Lung (tissue), 12 donors: ENCODE data around the gene ZG16. TPM values are rescaled to one million over a fixed set of nuclear protein-coding genes. Genes with fewer than 3 reads are reported as not detected.
A peak's percentile ranks its signal among the peaks of the same experiment; 100 is the strongest.

Experiments
- ATAC-seq: fragments of 200-7000 bp; cut with Tn5 transposase; one replicate; pipeline ENCODE4 v1.9.1; 2020; ENCODE audit warnings: moderate number of reproducible peaks; ENCODE audit not compliant: insufficient read depth, low FRiP score
- DNase-seq, 3 donors: peaks; one replicate each; pipeline ENCODE4 v3.0.0-alpha.2; 2013 to 2017
- H3K27ac ChIP-seq, 2 donors: one replicate each; pipeline ENCODE4 v1.5.1; 2013; ENCODE audit warnings: mild to moderate bottlenecking in 2 of 2, moderate library complexity in 2 of 2, control low read depth in 1 of 2, inconsistent platforms in 1 of 2, low read depth in 1 of 2, low read length in 1 of 2
- H3K27me3 ChIP-seq, 3 donors: one replicate each; pipeline ENCODE4 v1.5.1; 2013; ENCODE audit warnings: low read length in 2 of 3; ENCODE audit not compliant: control insufficient read depth in 3 of 3, insufficient read depth in 3 of 3
- H3K36me3 ChIP-seq, 4 donors: one replicate each; pipeline ENCODE4 v1.5.1; 2013; ENCODE audit warnings: low read length in 4 of 4, mild to moderate bottlenecking in 1 of 4, moderate library complexity in 1 of 4; ENCODE audit not compliant: control insufficient read depth in 4 of 4, insufficient read depth in 4 of 4
- H3K4me1 ChIP-seq, 5 donors: one replicate each; pipeline ENCODE4 v1.5.1; 2013; ENCODE audit warnings: low read length in 5 of 5, mild to moderate bottlenecking in 2 of 5, moderate library complexity in 1 of 5; ENCODE audit not compliant: control insufficient read depth in 5 of 5, insufficient read depth in 5 of 5
- H3K4me3 ChIP-seq: one replicate; pipeline ENCODE4 v1.5.1; 2013; ENCODE audit warnings: mild to moderate bottlenecking, control low read depth, moderate library complexity
- H3K9ac ChIP-seq, 2 donors: one replicate each; pipeline ENCODE4 v1.5.1; 2013; ENCODE audit warnings: low read length in 2 of 2, control low read depth in 1 of 2; ENCODE audit not compliant: insufficient read depth in 1 of 2
- H3K9me3 ChIP-seq, 4 donors: one replicate each; pipeline ENCODE4 v1.5.1; 2013; ENCODE audit warnings: low read length in 3 of 4, mild to moderate bottlenecking in 1 of 4, moderate library complexity in 1 of 4; ENCODE audit not compliant: control insufficient read depth in 4 of 4, insufficient read depth in 3 of 4
- CTCF ChIP-seq: IDR thresholded peaks from 2 replicates; pipeline ENCODE4 v1.5.1; 2012; ENCODE audit warnings: mild to moderate bottlenecking; ENCODE audit errors: control extremely low read depth, extremely low read depth
- WGBS, 2 donors: extraction: QIAGEN DNeasy Blood & Tissue Kit; methylation state at CpG; one replicate each; pipeline ENCODE4 v1.1.7; 2013; 5-methylcytosine and 5-hydroxymethylcytosine counted together
- polyA plus RNA-seq, 2 donors: library from polyadenylated mRNA; stranded (reverse); fragments of 200-250 nt; gene quantifications; one replicate each; pipeline ENCODE4 v1.2.1, GENCODE V29; 2013
- total RNA-seq, 2 donors: library from RNA; depleted of rRNA in 1 of 2; stranded (reverse); fragments of >200 nt in 1 of 2; gene quantifications; one replicate each; pipeline ENCODE4 v1.2.1, GENCODE V29; 2014 to 2021
- donor health status: control.
- donor health status: control.
- donor health status: Bipolar disorder and iron deficiency.
- donor health status: healthy.
- donor health status: DM: yes; HTN: yes; CAD: no.

Gene ZG16
- total and polyA plus RNA-seq, 4 donors = 0.01 to 0.06 (median 0.04) TPM; not detected in 1

GRCh38 chr16:29815793-29816693 lies 38.0 kb downstream of the ZG16 start, which contains the start of gene PAGR1:
TSS of gene PAGR1 (plus strand) at chr16:29816152. CDS start at chr16:29816526, 374 bp downstream.
- H3K4me3 ChIP-seq = peak within 1 kb of the TSS; percentile 70
- H3K27me3 ChIP-seq = no peaks in the 10 kb centered on the region
- H3K36me3 ChIP-seq = peaks cover 0 to 16% (median 9%) of the 10 kb centered on the region in 4 donors
- H3K9ac ChIP-seq = peak within 1 kb of the TSS in 1 of 2 donors; percentile 84
- DNase-seq (peak; percentile 99 to 100 (median 99)), ATAC-seq (peak; percentile 70)
- WGBS, 2 donors = 0% methylated on average over 65 to 70 of the region's 70 CpGs
- H3K27ac ChIP-seq = peak within 1 kb of the TSS; percentile 95 to 96
- TF ChIP-seq CTCF = peak; percentile 52
- H3K9me3 ChIP-seq = no peaks in the 10 kb centered on the region
- peaks cover 0 to 63% (median 17%) of the 10 kb centered on the region in 5 donors for H3K4me1 ChIP-seq

GRCh38 chr16:29816694-29817441 lies 38.8 kb downstream of the ZG16 start:
- Histone ChIP-seq H3K9me3 (no peaks in the 10 kb centered on the region), H3K27me3 (no peaks in the 10 kb centered on the region), H3K4me3 (peak overlapping the region; percentile 70), H3K9ac (peak overlapping the region in 1 of 2 donors; percentile 58), H3K4me1 (peaks cover 0 to 66% (median 17%) of the 10 kb centered on the region in 5 donors), H3K27ac (peak overlapping the region; percentile 95 to 96), H3K36me3 (peaks cover 0 to 16% (median 9%) of the 10 kb centered on the region in 4 donors)
- no peak for ATAC-seq
- 1 to 2% methylated on average over 35 to 37 of the region's 37 CpGs for WGBS, 2 donors
- peak; percentile 65 to 70 (median 67) for DNase-seq
- no peak for TF ChIP-seq CTCF

GRCh38 chr16:29818082-29818481 lies 40.0 kb downstream of the ZG16 start:
- H3K36me3 ChIP-seq = peaks cover 0 to 16% (median 9%) of the 10 kb centered on the region in 4 donors
- H3K9ac ChIP-seq = no peak overlapping the region
- no peak overlapping the region for H3K4me3 ChIP-seq
- peaks cover 0 to 56% (median 16%) of the 10 kb centered on the region in 5 donors for H3K4me1 ChIP-seq
- ATAC-seq (no peak), DNase-seq (no peak)
- no peak overlapping the region for H3K27ac ChIP-seq
- H3K27me3 ChIP-seq = no peaks in the 10 kb centered on the region
- no peaks in the 10 kb centered on the region for H3K9me3 ChIP-seq
- no peak for TF ChIP-seq CTCF
- 77 to 92% methylated on average over 4 of the region's 4 CpGs for WGBS, 2 donors
